ENCODE results near the gene NPR3. TPM values are rescaled to one million over a fixed set of nuclear protein-coding genes. Genes with fewer than 3 reads are reported as not detected.

The NPR3 gene
- polyA plus RNA-seq, 1 experiment = 4.4 TPM

DNA sequence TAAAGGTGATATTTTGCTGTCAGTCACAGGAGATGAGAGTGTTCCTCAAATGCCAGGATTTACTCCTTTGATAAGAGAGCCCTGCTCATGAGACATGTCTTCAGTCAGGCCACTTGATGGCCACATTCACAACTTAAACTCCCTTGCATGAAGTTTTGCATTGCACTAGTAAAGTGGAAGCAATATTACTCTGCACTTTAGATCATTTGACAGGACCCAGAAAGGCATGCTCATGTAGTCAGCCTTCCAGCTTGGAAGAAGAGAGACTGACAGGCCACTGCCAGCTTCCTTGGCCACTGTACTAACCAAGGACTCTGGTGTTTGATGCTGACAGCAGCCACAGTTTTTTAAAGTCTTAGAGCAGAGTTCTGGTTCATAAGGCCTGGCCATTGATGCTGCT, 42.6 kb downstream of the NPR3 start:
- POLR2A ChIA-PET = interaction anchor here (0.7 kb wide), 1 partner anchor 430 kb away, joined by 5 read pairs; no protein-coding TSS in a partner anchor
- no peak overlapping the region for H3K27ac ChIP-seq (ENCODE audit: low read depth, low read length)
- CTCF ChIA-PET = interaction anchor here (0.6 to 0.8 kb wide), 4 partner anchors 44 to 669 kb away, joined by 3 to 9 read pairs (median 4); no protein-coding TSS in a partner anchor

GRCh38 chr5:32754284-32754683, 43.2 kb downstream of the NPR3 start:
- Histone ChIP-seq H3K9me3 (ENCODE audit: control insufficient read depth, insufficient read depth, low read length) (peaks cover 6% of the 10 kb centered on the region; the same call in 1 of the 2 replicates), H3K4me3 (ENCODE audit: low read depth, low read length) (no peak overlapping the region), H3K27ac (ENCODE audit: low read depth, low read length) (no peak overlapping the region), H3K27me3 (ENCODE audit: control insufficient read depth, insufficient read depth, low read length) (no peaks in the 10 kb centered on the region)
- CTCF ChIA-PET = no interaction called here
- POLR2A ChIA-PET = no interaction called here
- no peak for DNase-seq (ENCODE audit: low read depth, low spot score)
- TF ChIP-seq CTCF (IDR thresholded peaks at IDR 0.05; ENCODE audit: low read depth, low read length) = no peak

More for the DNA sequence above, 42.6 kb downstream of the NPR3 start:
- no peak for TF ChIP-seq CTCF (IDR thresholded peaks at IDR 0.05; ENCODE audit: low read depth, low read length)
- no peaks in the 10 kb centered on the region for H3K27me3 ChIP-seq (ENCODE audit: control insufficient read depth, insufficient read depth, low read length)
- no peak for DNase-seq (ENCODE audit: low read depth, low spot score)
- no peak overlapping the region for H3K4me3 ChIP-seq (ENCODE audit: low read depth, low read length)
- H3K9me3 ChIP-seq (ENCODE audit: control insufficient read depth, insufficient read depth, low read length) = peaks cover 6% of the 10 kb centered on the region; the same call in 1 of the 2 replicates

- Histone ChIP-seq H3K4me3 (ENCODE audit: low read depth, low read length) (peak overlapping the region; percentile 21; the same call in 1 of the 2 replicates), H3K9me3 (ENCODE audit: control insufficient read depth, insufficient read depth, low read length) (no peaks in the 10 kb centered on the region), H3K27ac (ENCODE audit: low read depth, low read length) (peak overlapping the region; percentile 47), H3K27me3 (ENCODE audit: control insufficient read depth, insufficient read depth, low read length) (no peaks in the 10 kb centered on the region)
- POLR2A ChIA-PET = interaction anchor here (0.6 to 1.6 kb wide), 4 partner anchors 47 to 517 kb away, joined by 3 to 5 read pairs (median 4); partner anchors contain the start of gene NPR3
- TF ChIP-seq CTCF (IDR thresholded peaks at IDR 0.05; ENCODE audit: low read depth, low read length) = no peak
- CTCF ChIA-PET = interaction anchor here (0.6 to 1.2 kb wide), 4 partner anchors 10 to 539 kb away, joined by 3 to 4 read pairs (median 3); no protein-coding TSS in a partner anchor
- peak; percentile 93 for DNase-seq (ENCODE audit: low read depth, low spot score)
These were observed 49.0 kb downstream of the NPR3 start for GRCh38 chr5:32760091-32760509.

- Histone ChIP-seq H3K27me3 (ENCODE audit: control insufficient read depth, insufficient read depth, low read length) (no peaks in the 10 kb centered on the region), H3K27ac (ENCODE audit: low read depth, low read length) (no peak overlapping the region), H3K9me3 (ENCODE audit: control insufficient read depth, insufficient read depth, low read length) (no peaks in the 10 kb centered on the region), H3K4me3 (ENCODE audit: low read depth, low read length) (no peak overlapping the region)
- ChIA-PET CTCF (no interaction called here), POLR2A (no interaction called here)
- no peak for TF ChIP-seq CTCF (IDR thresholded peaks at IDR 0.05; ENCODE audit: low read depth, low read length)
- DNase-seq (ENCODE audit: low read depth, low spot score) = no peak
These were observed 54.1 kb downstream of the NPR3 start for GRCh38 chr5:32765266-32765665.

- no peak for TF ChIP-seq CTCF (IDR thresholded peaks at IDR 0.05; ENCODE audit: low read depth, low read length)
- peak; percentile 85 for DNase-seq (ENCODE audit: low read depth, low spot score)
- H3K9me3 ChIP-seq (ENCODE audit: control insufficient read depth, insufficient read depth, low read length) = no peaks in the 10 kb centered on the region
- H3K4me3 ChIP-seq (ENCODE audit: low read depth, low read length) = no peak overlapping the region
- no peaks in the 10 kb centered on the region for H3K27me3 ChIP-seq (ENCODE audit: control insufficient read depth, insufficient read depth, low read length)
- POLR2A ChIA-PET = no interaction called here
- H3K27ac ChIP-seq (ENCODE audit: low read depth, low read length) = peak overlapping the region; percentile 85
- CTCF ChIA-PET = no interaction called here
These were observed 56.9 kb downstream of the NPR3 start for GRCh38 chr5:32767948-32768467.
